Measurements from ENCODE around the gene ZNF530. TPM values are rescaled to one million over a fixed set of nuclear protein-coding genes. Genes with fewer than 3 reads are reported as not detected.

ZNF530 gene
- 3.4 and 4.4 TPM in 2 replicates for total RNA-seq

GRCh38 chr19:57599761-57600383, at the start of gene ZNF530:
TSS of gene ZNF530 (plus strand) at chr19:57599885. CDS start at chr19:57604346, 4,461 bp downstream.

GRCh38 chr19:57559404-57560025, 40.2 kb upstream of the ZNF530 start, which contains the start of gene ZNF550:
TSS of gene ZNF550 (minus strand) at chr19:57559863. CDS start at chr19:57559682, 181 bp downstream.

GRCh38 chr19:57578487-57579205, 21.0 kb upstream of the ZNF530 start, which contains the start of gene ZNF416:
TSS of gene ZNF416 (minus strand) at chr19:57578911. CDS start at chr19:57578704, 207 bp downstream.

DNA sequence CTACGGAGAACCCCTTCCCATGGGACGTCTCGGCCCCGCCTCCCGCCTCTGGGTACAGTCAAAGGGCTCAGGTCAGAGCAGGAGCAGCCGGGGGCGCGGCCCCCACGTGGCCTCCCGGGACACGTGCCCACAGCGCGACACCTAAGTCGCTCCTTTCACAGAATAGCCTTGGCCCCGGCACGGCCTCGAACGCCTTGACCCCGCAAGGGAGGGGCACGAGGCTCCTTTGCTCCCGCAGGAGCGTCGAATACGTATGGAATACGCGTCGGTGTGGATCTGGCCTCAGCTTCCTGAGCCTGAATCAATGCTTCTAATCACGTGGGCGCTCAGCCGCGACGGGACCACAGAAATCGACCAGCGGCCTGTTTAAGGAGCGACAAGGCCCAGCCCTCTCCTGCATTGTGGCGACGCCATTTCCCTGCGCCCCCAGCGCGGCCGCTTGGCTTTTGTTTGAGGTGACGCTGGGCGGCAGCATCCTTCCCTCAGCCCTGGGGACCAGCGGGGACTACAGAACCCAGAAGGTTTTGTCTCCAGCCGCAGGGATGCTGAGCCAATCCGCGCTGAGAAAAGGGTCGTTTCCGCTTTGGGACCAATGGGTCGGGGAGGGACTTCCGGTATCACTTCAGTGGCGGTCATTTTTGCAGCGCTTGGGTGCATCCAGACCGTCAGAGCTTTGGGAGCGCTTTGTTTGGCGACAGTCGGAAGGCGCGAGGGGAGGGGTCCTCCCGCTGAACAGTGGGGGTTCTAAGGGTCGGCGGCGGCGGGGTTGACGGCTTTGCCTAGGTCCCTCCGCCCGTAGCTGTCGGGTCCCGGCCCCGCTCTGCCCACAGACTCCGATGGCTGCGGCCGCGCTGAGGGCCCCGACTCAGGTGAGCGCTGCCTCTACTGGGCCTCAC, 15.9 kb upstream of the ZNF530 start, which contains the start of gene ZIK1:
TSS of gene ZIK1 (plus strand) at position 625 of the 896 bp plus-strand sequence. CDS start at position 837, 212 bp downstream.

DNA sequence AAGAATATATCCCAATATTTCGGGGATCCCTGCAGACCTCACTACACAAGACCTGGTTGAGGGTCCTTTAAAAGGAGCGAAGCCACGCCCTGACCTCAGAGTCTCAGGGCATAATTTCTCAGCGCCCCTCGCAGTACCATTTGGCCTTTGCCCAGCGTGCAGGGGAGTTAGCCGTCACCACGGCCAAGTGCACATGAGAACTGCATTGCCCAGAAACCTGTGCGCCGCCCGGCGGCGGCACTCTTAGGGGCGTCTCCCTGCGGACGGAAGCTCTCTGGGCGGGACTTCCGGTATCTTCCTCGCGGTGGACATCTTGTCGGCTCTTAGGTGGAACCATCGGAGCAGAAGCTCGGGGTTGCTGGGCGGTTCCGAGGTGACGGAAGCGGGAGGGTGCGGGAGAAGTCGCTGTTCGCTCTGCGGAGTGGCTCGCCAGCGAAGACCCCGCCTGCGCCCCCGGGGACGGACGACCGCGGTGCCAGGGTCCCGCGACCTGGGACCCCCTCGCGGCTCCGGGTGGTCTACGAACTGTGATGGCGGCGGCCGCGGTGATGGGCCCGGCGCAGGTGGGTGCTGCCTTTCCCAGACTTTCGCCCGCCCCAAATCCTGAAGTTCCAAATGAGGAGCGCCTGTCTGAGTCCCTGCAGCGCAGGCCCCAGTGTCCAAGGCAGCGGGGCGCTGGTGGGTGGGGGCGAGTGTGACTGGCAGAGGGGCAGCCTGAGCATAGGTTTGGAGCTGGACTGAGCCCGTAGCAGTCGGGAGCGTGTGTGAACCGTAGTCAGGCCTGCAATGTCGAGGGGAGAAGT, 14.5 kb downstream of the ZNF530 start, which contains the start of gene ZNF134:
TSS of gene ZNF134 (plus strand) at position 302 of the 803 bp plus-strand sequence. CDS start 5,227 bp downstream, outside the sequence.

DNA sequence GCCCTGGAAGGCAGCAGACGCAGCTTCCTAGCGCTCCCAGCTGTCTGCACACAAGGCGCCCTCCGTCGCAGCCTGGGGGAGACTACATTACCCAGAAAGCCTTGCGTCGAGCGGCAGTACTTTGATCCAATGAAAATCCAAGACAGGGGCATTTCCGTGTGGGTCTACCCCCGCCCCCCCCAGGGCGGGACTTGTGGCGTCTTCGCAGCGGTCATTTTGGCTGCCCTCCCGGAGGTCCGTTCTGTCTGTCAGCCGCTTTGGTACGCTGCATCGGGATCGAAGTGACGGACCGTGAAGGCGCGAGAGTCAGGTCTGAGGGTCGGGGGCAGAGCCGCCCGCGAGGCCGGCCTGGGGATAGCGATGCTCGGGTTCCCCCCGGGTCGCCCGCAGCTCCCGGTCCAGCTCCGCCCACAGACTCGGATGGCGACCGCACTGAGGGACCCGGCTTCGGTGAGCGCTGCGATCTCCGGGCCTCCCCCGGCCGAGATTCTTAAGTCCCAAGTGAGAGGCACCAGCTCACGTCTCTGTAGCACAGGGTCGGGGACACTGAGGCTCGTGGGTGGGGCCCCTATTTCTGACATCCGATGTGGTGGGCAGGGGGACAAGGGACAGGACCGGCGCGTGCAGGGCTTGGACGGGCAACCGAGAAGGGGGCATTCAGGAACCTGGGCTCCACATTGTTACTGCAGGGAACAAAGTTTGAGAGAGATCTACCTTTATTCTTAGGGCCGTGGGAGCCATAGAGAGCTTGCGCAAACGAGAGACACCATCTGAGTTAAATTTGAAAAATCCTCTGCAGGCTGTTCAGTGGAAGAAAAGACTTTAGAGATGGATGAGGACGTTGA, 33.5 kb downstream of the ZNF530 start, which contains the start of gene ZNF211:
TSS of gene ZNF211 (plus strand) at position 182 of the 845 bp plus-strand sequence. CDS start at position 361, 179 bp downstream.

Other genes starting within 250 kb of the ZNF530 start
- 13.3 and 15.7 TPM in 2 replicates for gene ZNF304, start 248.6 kb upstream of the ZNF530 start, total RNA-seq
- 9.7 and 19.1 TPM in 2 replicates for gene TRAPPC2B, start 236.3 kb upstream of the ZNF530 start, total RNA-seq
- 4.8 and 6.5 TPM in 2 replicates for gene ZNF547, start 236.3 kb upstream of the ZNF530 start, total RNA-seq
- 28.6 and 29.7 TPM in 2 replicates for gene ZNF548, start 210.0 kb upstream of the ZNF530 start, total RNA-seq
- 9.6 and 13.6 TPM in 2 replicates for gene ZNF17, start 188.7 kb upstream of the ZNF530 start, total RNA-seq
- 32.5 and 34.0 TPM in 2 replicates for gene ZNF749, start 164.6 kb upstream of the ZNF530 start, total RNA-seq
- gene VN1R1, start 142.7 kb upstream of the ZNF530 start, total RNA-seq = 0.78 and 1.0 TPM in 2 replicates
- 14.4 and 25.0 TPM in 2 replicates for gene ZNF772, start 122.3 kb upstream of the ZNF530 start, total RNA-seq
- 30.8 and 36.3 TPM in 2 replicates for gene ZNF419, start 112.1 kb upstream of the ZNF530 start, total RNA-seq
- gene ZNF773, start 99.9 kb upstream of the ZNF530 start, total RNA-seq = 29.0 and 40.1 TPM in 2 replicates
- gene ZNF549, start 72.5 kb upstream of the ZNF530 start, total RNA-seq = 8.2 and 11.7 TPM in 2 replicates
- 8.2 and 12.1 TPM in 2 replicates for gene ZNF550, start 40.0 kb upstream of the ZNF530 start, total RNA-seq
- 8.5 and 12.5 TPM in 2 replicates for gene ZNF416, start 21.0 kb upstream of the ZNF530 start, total RNA-seq
- 12.6 and 13.4 TPM in 2 replicates for gene ZIK1, start 15.7 kb upstream of the ZNF530 start, total RNA-seq
- gene ZNF134, start 14.4 kb downstream of the ZNF530 start, total RNA-seq = 24.6 and 38.4 TPM in 2 replicates
- 13.0 and 23.1 TPM in 2 replicates for gene ZNF211, start 33.3 kb downstream of the ZNF530 start, total RNA-seq
- under 0.01 and 0.50 TPM in 2 replicates for gene ZSCAN4, start 69.0 kb downstream of the ZNF530 start, total RNA-seq
- gene ZNF551, start 82.1 kb downstream of the ZNF530 start, total RNA-seq = 7.5 and 15.7 TPM in 2 replicates
- 1.0 and 4.7 TPM in 2 replicates for gene ZNF154, start 109.3 kb downstream of the ZNF530 start, total RNA-seq
- gene ZNF671, start 127.7 kb downstream of the ZNF530 start, total RNA-seq = 3.4 and 6.4 TPM in 2 replicates
- 8.9 and 14.8 TPM in 2 replicates for gene ZNF776, start 146.9 kb downstream of the ZNF530 start, total RNA-seq
- gene ZNF586, start 169.8 kb downstream of the ZNF530 start, total RNA-seq = 15.0 and 19.5 TPM in 2 replicates
- 5.8 and 10.5 TPM in 2 replicates for gene ZNF552, start 215.0 kb downstream of the ZNF530 start, total RNA-seq
- gene ZNF587B, start 230.4 kb downstream of the ZNF530 start, total RNA-seq = 22.9 and 39.3 TPM in 2 replicates
- 17.8 and 37.2 TPM in 2 replicates for gene ZNF587, start 250.0 kb downstream of the ZNF530 start, total RNA-seq

All from nasal cavity respiratory epithelium epithelial cell of viscerocranial mucosa (primary cell).